Suprapubic skin (tissue), 4 donors: ENCODE measurements around the gene MMP19. TPM values are rescaled to one million over a fixed set of nuclear protein-coding genes. Genes with fewer than 3 reads are reported as not detected.
A peak's percentile ranks its signal among the peaks of the same experiment; 100 is the strongest.
"Not testable (repeated sequence)": the region's sequence is repeated elsewhere in the genome, so short reads cannot be mapped to it uniquely, and the experiment has no call there.

Source experiments
- DNase-seq, 2 donors: peaks; one replicate each; pipeline ENCODE4 v3.0.0-alpha.2; 2019; ENCODE audit warnings: low spot score in 2 of 2
- H3K27ac ChIP-seq: fragments of 200-600 bp; sonication (generic); one replicate; pipeline ENCODE4 v1.5.1; 2019
- H3K27me3 ChIP-seq: fragments of 200-600 bp; sonication (generic); one replicate; pipeline ENCODE4 v1.5.1; 2019
- H3K36me3 ChIP-seq: fragments of 200-600 bp; sonication (generic); one replicate; pipeline ENCODE4 v1.5.1; 2019
- H3K4me1 ChIP-seq: fragments of 200-600 bp; sonication (generic); one replicate; pipeline ENCODE4 v1.5.1; 2019
- H3K4me3 ChIP-seq: fragments of 200-600 bp; sonication (generic); one replicate; pipeline ENCODE4 v1.5.1; 2019; ENCODE audit warnings: mild to moderate bottlenecking
- H3K9me3 ChIP-seq: fragments of 200-600 bp; sonication (generic); one replicate; pipeline ENCODE4 v1.5.1; 2019
- CTCF ChIP-seq, 2 donors: fragments of 200-600 bp in 1 of 2; fragments of 450-650 bp in 1 of 2; sonication (generic) in 1 of 2; IDR thresholded peaks; one replicate each; pipeline ENCODE4 v1.5.1; 2016 to 2019; ENCODE audit warnings: antibody characterized with exemption in 2 of 2, mild to moderate bottlenecking in 1 of 2, moderate library complexity in 1 of 2
- EP300 ChIP-seq: sonication (generic); formaldehyde crosslinking; IDR thresholded peaks from one replicate; pipeline ENCODE4 v1.6.1; 2017; ENCODE audit warnings: antibody characterized with exemption
- POLR2A ChIP-seq, 2 donors: fragments of 450-650 bp; IDR thresholded peaks; one replicate each; pipeline ENCODE4 v1.6.1; 2017; ENCODE audit warnings: antibody characterized with exemption in 2 of 2, mild to moderate bottlenecking in 2 of 2, moderate library complexity in 2 of 2
- POLR2AphosphoS5 ChIP-seq, 3 donors: sonication (generic); formaldehyde crosslinking; IDR thresholded peaks; one replicate each; pipeline ENCODE4 v1.6.1; 2017; ENCODE audit warnings: antibody characterized with exemption in 3 of 3
- WGBS: methylation state at CpG from one replicate; pipeline ENCODE4 v1.1.5; 2018; 5-methylcytosine and 5-hydroxymethylcytosine counted together
- total RNA-seq, 4 donors: library from RNA; depleted of rRNA; stranded (reverse); fragments of >200 nt; gene quantifications; one replicate each; pipeline ENCODE4 v1.1.0, GENCODE V29; 2016

The MMP19 gene
- total RNA-seq, 4 donors from 2014 or later = 4.2 to 10.5 (median 5.5) TPM

DNA sequence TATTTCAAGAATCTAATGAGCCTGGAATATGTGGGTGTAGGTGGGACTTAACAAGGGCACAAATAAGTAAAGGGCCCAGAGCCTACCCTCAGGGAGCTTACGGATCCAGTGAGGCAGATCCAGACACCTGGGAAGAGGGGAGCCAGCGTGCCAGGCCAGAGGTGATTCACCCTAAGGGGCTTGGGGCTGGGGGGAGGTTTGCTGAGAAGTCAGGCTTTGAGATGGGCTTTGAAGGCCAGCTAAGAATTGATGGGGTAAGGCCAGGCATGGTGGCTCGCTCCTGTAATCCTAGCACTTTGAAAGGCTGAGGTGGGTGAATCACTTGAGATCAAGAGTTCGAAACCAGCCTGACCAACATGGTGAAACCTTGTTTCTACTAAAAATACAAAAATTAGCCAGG lies 695 bp upstream of the MMP19 start:
- Histone ChIP-seq H3K9me3 (no peaks in the 10 kb centered on the region), H3K36me3 (no peaks in the 10 kb centered on the region), H3K4me1 (peaks cover 31% of the 10 kb centered on the region), H3K27ac (no peak overlapping the region), H3K4me3 (no peak overlapping the region), H3K27me3 (no peaks in the 10 kb centered on the region)
- TF ChIP-seq CTCF (IDR thresholded peaks at IDR 0.05) (no peak), POLR2AphosphoS5 (IDR thresholded peaks at IDR 0.05) (no peak)
- 86% methylated on average over 4 of the region's 4 CpGs for WGBS
- DNase-seq = peak; percentile 52 to 65

DNA sequence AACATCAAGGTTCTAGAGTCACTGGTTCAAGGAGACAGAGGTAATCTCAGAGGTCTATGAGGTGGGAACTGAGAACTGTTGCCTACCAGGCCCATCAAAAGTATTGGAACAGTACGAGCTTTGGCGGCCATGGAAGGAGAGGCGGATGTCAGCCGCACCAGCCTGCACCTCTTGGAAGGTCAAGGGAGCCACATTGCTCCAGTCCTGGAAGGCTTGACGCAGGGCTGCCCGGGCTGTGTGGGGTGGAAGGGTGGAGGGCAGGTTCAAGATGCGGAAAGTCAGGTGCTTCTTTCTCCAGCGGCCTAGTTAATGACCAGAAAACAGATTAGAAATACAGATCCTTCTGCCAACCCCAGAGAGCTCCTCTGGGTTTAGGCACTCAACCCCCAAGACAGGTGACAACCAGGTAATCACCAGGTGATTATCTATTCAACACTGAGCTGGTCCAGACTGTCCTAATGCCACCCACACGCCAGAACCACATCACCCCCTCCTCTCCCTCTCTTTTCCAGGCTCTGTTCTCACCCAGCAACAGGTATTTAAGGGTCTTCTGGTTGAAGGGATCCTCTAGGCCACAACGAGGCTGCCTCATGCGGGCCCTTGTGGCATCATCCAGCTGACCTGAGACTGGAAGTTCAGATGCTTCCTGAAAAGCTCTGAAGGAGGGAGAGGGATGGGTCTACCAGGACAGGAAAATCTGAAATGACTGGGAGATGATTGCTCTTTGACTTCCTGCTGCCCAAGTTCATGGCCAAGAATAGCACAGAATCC lies 2.0 kb downstream of the MMP19 start:
- no peaks in the 10 kb centered on the region for H3K27me3 ChIP-seq
- peaks cover 12% of the 10 kb centered on the region for H3K36me3 ChIP-seq
- H3K4me1 ChIP-seq = peaks cover 14% of the 10 kb centered on the region
- H3K27ac ChIP-seq = no peak overlapping the region
- TF ChIP-seq EP300 = no peak
- peak; percentile 54 to 62 for DNase-seq
- H3K4me3 ChIP-seq = no peak overlapping the region
- 92% methylated on average over 11 of the region's 11 CpGs for WGBS
- H3K9me3 ChIP-seq = no peaks in the 10 kb centered on the region

GRCh38 chr12:55839345-55840140 lies 3.2 kb downstream of the MMP19 start:
- no peak overlapping the region for H3K27ac ChIP-seq
- H3K27me3 ChIP-seq = no peaks in the 10 kb centered on the region
- peak; percentile 43 to 48 for DNase-seq
- no peaks in the 10 kb centered on the region for H3K9me3 ChIP-seq
- peaks cover 10% of the 10 kb centered on the region for H3K4me1 ChIP-seq
- TF ChIP-seq EP300 (no peak), POLR2AphosphoS5 (IDR thresholded peaks at IDR 0.05) (no peak), POLR2A (IDR thresholded peaks at IDR 0.05) (no peak), CTCF (IDR thresholded peaks at IDR 0.05) (no peak)
- H3K36me3 ChIP-seq = peaks cover 22% of the 10 kb centered on the region
- WGBS = 75% methylated on average over 9 of the region's 11 CpGs
- H3K4me3 ChIP-seq = no peak overlapping the region

DNA sequence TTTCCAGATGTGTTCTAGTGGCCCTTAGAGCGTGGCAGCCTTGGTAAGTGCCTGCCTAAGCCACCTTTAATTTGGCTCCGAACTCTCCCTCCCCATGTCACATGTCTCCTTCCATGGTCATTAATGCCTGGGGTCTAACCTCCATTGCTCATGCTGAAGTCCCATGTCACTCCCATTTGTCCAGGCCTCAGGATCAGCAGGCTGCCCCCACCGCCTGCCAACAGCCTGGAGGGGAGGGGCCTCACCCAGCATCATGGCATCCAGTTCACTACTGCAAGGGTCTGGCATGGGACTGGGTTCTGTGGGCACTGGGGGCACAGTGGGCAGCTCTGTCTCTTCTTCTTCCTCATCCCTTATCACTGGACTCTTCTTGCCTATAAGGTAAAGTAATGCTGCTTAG lies 4.4 kb downstream of the MMP19 start:
- no peak overlapping the region for H3K4me3 ChIP-seq
- peaks cover 22% of the 10 kb centered on the region for H3K36me3 ChIP-seq
- H3K27ac ChIP-seq = no peak overlapping the region
- TF ChIP-seq EP300 (no peak), POLR2A (IDR thresholded peaks at IDR 0.05) (no peak), CTCF (IDR thresholded peaks at IDR 0.05) (no peak), POLR2AphosphoS5 (IDR thresholded peaks at IDR 0.05) (no peak)
- H3K27me3 ChIP-seq = no peaks in the 10 kb centered on the region
- H3K9me3 ChIP-seq = no peaks in the 10 kb centered on the region
- peak in 1 of 2 donors; percentile 15 for DNase-seq
- peaks cover 9% of the 10 kb centered on the region for H3K4me1 ChIP-seq
- WGBS = 88% methylated on average over 3 of the region's 3 CpGs

- not testable (repeated sequence) for H3K27me3 ChIP-seq, DNase-seq, H3K27ac ChIP-seq, H3K4me3 ChIP-seq, H3K9me3 ChIP-seq
- Histone ChIP-seq H3K4me1 (peaks cover 28% of the 10 kb centered on the region), H3K36me3 (peaks cover 22% of the 10 kb centered on the region)
- WGBS = 97% methylated on average over 5 of the region's 6 CpGs
Measured at GRCh38 chr12:55834400-55834799, 8.3 kb downstream of the MMP19 start.

GRCh38 chr12:55833056-55833455 lies 9.7 kb downstream of the MMP19 start:
- 97% methylated on average over 9 of the region's 10 CpGs for WGBS
- no peak overlapping the region for H3K4me3 ChIP-seq
- no peak for TF ChIP-seq CTCF (IDR thresholded peaks at IDR 0.05)
- no peak for TF ChIP-seq EP300
- no peak for TF ChIP-seq POLR2AphosphoS5 (IDR thresholded peaks at IDR 0.05)
- TF ChIP-seq POLR2A (IDR thresholded peaks at IDR 0.05) = no peak
- H3K27me3 ChIP-seq = no peaks in the 10 kb centered on the region
- H3K9me3 ChIP-seq = no peaks in the 10 kb centered on the region
- peaks cover 22% of the 10 kb centered on the region for H3K36me3 ChIP-seq
- H3K27ac ChIP-seq = no peak overlapping the region
- peaks cover 38% of the 10 kb centered on the region for H3K4me1 ChIP-seq
- no peak for DNase-seq
